Stomach (tissue), 9 donors: Measurements from ENCODE around the gene BAIAP3. TPM values are rescaled to one million over a fixed set of nuclear protein-coding genes. Genes with fewer than 3 reads are reported as not detected.

Experiments
- DNase-seq, 2 donors: peaks; one replicate each; pipeline versions ENCODE4 v3.0.0 to v3.0.0-alpha.2; 2013 to 2019
- H3K27ac ChIP-seq, 5 donors: fragments of 200-600 bp in 4 of 5; sonication (generic) in 4 of 5; one replicate each; pipeline ENCODE4 v1.5.1; 2013 to 2019; ENCODE audit warnings: mild to moderate bottlenecking in 1 of 5, moderate library complexity in 1 of 5
- H3K27me3 ChIP-seq, 3 donors: fragments of 200-600 bp; sonication (generic); one replicate each; pipeline ENCODE4 v1.5.1; 2017 to 2019; ENCODE audit warnings: mixed run types in 1 of 3
- H3K36me3 ChIP-seq, 4 donors: fragments of 200-600 bp; sonication (generic); 1 replicate in 3 of 4; 2 replicates in 1 of 4; pipeline ENCODE4 v1.5.1; 2016 to 2019
- H3K4me1 ChIP-seq, 4 donors: fragments of 200-600 bp; sonication (generic); one replicate each; pipeline ENCODE4 v1.5.1; 2016 to 2019
- H3K4me3 ChIP-seq, 4 donors: fragments of 200-600 bp; sonication (generic) in 3 of 4; one replicate each; pipeline ENCODE4 v1.5.1; 2016 to 2019; ENCODE audit warnings: mild to moderate bottlenecking in 1 of 4
- H3K9me3 ChIP-seq, 4 donors: fragments of 200-600 bp; sonication (generic); one replicate each; pipeline ENCODE4 v1.5.1; 2016 to 2019
- EP300 ChIP-seq: sonication (generic); formaldehyde crosslinking; IDR thresholded peaks from one replicate; pipeline ENCODE4 v1.6.1; 2017; ENCODE audit warnings: antibody characterized with exemption
- POLR2A ChIP-seq, 4 donors: fragments of 450-650 bp; IDR thresholded peaks; one replicate each; pipeline ENCODE4 v1.6.1; 2016; ENCODE audit warnings: antibody characterized with exemption in 4 of 4, control low read depth in 2 of 4, mild to moderate bottlenecking in 1 of 4, moderate library complexity in 1 of 4
- POLR2AphosphoS5 ChIP-seq, 3 donors: sonication (generic); formaldehyde crosslinking; IDR thresholded peaks; one replicate each; pipeline ENCODE4 v1.6.1; 2016; ENCODE audit warnings: antibody characterized with exemption in 3 of 3
- whole genome bisulfite sequencing, 5 donors: extraction: QIAGEN DNeasy Blood & Tissue Kit in 3 of 5; methylation state at CpG; one replicate each; pipeline versions ENCODE4 v1.1.5 to v1.1.7; 2013 to 2018; 5-methylcytosine and 5-hydroxymethylcytosine counted together
- intact Hi-C: fragments of 100-400 bp; cut with DNase I; formaldehyde crosslinking; loops from one replicate; pipeline ENCODE4 v1.15.1; 2023; ENCODE audit warnings: low total_unique reads
- polyA plus RNA-seq, 3 donors: library from polyadenylated mRNA; stranded (reverse); fragments of 200-250 nt; gene quantifications; one replicate each; pipeline ENCODE4 v1.2.3, GENCODE V29; 2013
- total RNA-seq, 5 donors: library from RNA; depleted of rRNA; stranded (reverse); fragments of >200 nt; gene quantifications; one replicate each; pipeline versions ENCODE4 v1.1.0 to v1.2.3, GENCODE V29; 2014 to 2016
- TF ChIP-seq, protein P1 (sequence below), 7 experiments: fragments of 450-650 bp in 4 of 7; fragments of 200-600 bp in 3 of 7; sonication (generic) in 3 of 7; IDR thresholded peaks; one replicate each; pipeline ENCODE4 v1.5.1; 2016 to 2019; ENCODE audit warnings: antibody characterized with exemption in 7 of 7, control low read depth in 2 of 7, mild to moderate bottlenecking in 1 of 7
- donor health status: healthy with polysubstance abuse.
- donor health status: Bipolar disorder and iron deficiency.
- donor health status: healthy.

BAIAP3 gene
- total and polyA plus RNA-seq, 8 donors: 1.5 to 94.7 (median 4.2) TPM

DNA sequence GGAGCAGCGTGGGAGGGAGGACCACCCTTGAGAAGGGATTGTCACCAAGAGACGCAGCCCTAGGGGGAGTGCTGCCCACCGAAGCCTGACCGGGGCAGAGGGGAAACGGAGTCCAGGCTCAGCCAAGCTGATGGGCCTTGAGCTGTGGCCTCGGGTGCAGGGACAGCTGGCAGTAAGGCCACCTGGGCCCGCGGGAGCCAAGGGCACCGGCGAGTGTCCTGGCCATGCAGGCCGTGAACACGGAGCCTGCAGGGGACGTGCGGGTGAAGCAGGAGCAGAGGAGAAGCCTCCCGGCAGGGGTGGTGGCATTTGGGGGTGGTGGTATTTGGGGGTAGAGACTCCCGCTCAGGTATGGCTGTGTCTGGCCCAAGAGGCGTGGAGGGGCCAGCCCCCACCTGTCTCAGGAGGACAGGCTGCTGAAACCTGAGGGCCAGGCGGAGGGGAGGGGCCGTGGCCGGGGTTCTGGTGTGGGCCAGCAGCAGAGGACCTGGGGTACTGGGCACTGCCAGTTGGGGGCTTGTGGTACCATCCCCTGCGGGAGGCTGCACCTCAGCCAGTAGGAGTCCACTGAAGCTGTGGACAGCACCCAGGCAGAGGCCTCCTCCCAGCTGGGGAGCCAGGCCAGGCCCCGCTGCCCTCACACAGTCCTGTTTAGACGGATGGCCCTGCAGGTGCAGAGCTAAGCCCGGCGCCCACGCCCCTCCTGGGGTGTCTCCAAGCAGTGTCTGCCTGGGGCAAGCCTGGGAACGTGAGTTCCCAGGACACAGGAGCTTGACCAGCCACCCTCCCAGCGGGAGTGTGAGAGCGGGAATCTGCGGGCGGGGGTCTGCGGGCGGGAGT, 22.8 kb downstream of the BAIAP3 start:
- no peak overlapping the region for H3K4me3 ChIP-seq
- peaks cover 9 to 36% (median 34%) of the 10 kb centered on the region in 4 donors for H3K36me3 ChIP-seq
- peaks cover 7 to 62% (median 44%) of the 10 kb centered on the region in 4 donors for H3K4me1 ChIP-seq
- intact Hi-C loops: no loop called here
- H3K27me3 ChIP-seq: no peaks in the 10 kb centered on the region
- H3K9me3 ChIP-seq: no peaks in the 10 kb centered on the region
- DNase-seq: no peak
- TF ChIP-seq POLR2AphosphoS5 (IDR thresholded peaks at IDR 0.05) (no peak), EP300 (no peak), POLR2A (IDR thresholded peaks at IDR 0.05) (no peak)
- TF ChIP-seq, protein P1, sequence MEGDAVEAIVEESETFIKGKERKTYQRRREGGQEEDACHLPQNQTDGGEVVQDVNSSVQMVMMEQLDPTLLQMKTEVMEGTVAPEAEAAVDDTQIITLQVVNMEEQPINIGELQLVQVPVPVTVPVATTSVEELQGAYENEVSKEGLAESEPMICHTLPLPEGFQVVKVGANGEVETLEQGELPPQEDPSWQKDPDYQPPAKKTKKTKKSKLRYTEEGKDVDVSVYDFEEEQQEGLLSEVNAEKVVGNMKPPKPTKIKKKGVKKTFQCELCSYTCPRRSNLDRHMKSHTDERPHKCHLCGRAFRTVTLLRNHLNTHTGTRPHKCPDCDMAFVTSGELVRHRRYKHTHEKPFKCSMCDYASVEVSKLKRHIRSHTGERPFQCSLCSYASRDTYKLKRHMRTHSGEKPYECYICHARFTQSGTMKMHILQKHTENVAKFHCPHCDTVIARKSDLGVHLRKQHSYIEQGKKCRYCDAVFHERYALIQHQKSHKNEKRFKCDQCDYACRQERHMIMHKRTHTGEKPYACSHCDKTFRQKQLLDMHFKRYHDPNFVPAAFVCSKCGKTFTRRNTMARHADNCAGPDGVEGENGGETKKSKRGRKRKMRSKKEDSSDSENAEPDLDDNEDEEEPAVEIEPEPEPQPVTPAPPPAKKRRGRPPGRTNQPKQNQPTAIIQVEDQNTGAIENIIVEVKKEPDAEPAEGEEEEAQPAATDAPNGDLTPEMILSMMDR (IDR thresholded peaks at IDR 0.05): no peak
- H3K27ac ChIP-seq: no peak overlapping the region
- 68 to 84% (median 73%) methylated on average over 23 to 33 of the region's 33 CpGs for WGBS, 5 donors

DNA sequence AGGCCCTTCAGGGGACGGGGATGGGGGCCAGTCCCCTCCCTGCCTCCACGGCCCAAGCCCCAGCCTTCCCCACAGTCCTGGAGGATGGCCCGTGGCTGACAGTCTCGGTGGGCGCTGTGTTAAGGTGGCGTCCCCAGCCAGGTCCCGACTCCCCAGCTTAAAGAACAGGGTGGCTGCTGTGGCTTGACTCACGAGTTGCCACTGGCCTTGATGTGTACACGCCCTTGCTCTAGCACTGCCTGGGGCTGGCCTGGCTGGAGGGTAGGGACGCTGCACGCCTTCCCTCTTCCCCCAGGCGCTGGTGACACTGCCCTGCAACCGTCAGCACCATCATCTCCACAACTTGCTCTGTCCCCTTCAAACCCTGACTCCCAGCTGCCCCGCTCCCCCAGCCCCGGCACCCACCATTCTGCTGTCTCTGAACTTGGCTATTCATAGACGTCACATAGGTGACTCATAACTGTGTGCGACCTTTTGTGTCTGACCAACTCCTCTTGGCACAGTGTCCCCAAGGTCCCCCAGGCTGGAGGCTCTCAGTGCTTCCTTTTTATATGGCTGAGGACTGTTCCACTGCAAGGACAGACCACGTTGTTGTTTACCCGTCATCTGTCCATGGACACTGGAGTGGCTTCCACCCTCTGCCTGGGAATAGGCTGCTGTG, 24.6 kb downstream of the BAIAP3 start:
- no peak overlapping the region for H3K27ac ChIP-seq
- H3K27me3 ChIP-seq: no peaks in the 10 kb centered on the region
- peaks cover 24 to 53% (median 51%) of the 10 kb centered on the region in 4 donors for H3K36me3 ChIP-seq
- no peak overlapping the region for H3K4me3 ChIP-seq
- intact Hi-C loops: no loop called here
- peaks cover 0 to 51% (median 31%) of the 10 kb centered on the region in 4 donors for H3K4me1 ChIP-seq
- no peak for DNase-seq
- no peaks in the 10 kb centered on the region for H3K9me3 ChIP-seq
- 72 to 81% (median 78%) methylated on average over 10 to 19 of the region's 19 CpGs for WGBS, 5 donors
- TF ChIP-seq POLR2A (IDR thresholded peaks at IDR 0.05) (no peak), EP300 (no peak), POLR2AphosphoS5 (IDR thresholded peaks at IDR 0.05) (no peak)
- TF ChIP-seq, protein P1 (IDR thresholded peaks at IDR 0.05): no peak

DNA sequence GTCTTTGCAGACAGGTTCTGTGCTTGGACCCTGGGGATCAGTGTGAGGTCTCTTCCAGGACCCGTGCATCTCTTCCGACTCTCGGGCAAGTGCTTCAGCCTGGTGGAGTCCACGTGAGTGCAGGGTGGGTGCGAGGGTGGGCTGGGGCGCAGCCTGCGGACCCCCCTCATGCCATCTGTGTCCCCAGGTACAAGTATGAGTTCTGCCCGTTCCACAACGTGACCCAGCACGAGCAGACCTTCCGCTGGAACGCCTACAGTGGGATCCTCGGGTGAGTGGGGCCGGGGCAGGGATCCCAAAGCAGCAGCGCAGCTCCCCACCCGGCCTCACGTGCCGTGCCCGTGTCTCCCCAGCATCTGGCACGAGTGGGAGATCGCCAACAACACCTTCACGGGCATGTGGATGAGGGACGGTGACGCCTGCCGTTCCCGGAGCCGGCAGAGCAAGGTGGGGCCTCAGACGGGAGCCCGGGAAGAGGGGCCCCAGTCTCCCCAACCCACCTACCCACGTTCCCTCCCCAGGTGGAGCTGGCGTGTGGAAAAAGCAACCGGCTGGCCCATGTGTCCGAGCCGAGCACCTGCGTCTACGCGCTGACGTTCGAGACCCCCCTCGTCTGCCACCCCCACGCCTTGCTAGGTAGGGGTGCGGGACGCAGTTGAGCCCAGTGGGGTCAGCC, 28.4 kb downstream of the BAIAP3 start:
- Histone ChIP-seq H3K36me3 (peaks cover 53 to 91% (median 89%) of the 10 kb centered on the region in 4 donors), H3K4me3 (no peak overlapping the region), H3K27me3 (no peaks in the 10 kb centered on the region), H3K9me3 (no peaks in the 10 kb centered on the region), H3K27ac (no peak overlapping the region), H3K4me1 (peaks cover 0 to 13% (median 4%) of the 10 kb centered on the region in 4 donors)
- 91 to 97% (median 93%) methylated on average over 38 to 43 of the region's 43 CpGs for WGBS, 5 donors
- intact Hi-C loops: no loop called here
- DNase-seq: no peak
- TF ChIP-seq POLR2A (IDR thresholded peaks at IDR 0.05) (no peak), POLR2AphosphoS5 (IDR thresholded peaks at IDR 0.05) (no peak), EP300 (no peak)
- TF ChIP-seq, protein P1 (IDR thresholded peaks at IDR 0.05): no peak

DNA sequence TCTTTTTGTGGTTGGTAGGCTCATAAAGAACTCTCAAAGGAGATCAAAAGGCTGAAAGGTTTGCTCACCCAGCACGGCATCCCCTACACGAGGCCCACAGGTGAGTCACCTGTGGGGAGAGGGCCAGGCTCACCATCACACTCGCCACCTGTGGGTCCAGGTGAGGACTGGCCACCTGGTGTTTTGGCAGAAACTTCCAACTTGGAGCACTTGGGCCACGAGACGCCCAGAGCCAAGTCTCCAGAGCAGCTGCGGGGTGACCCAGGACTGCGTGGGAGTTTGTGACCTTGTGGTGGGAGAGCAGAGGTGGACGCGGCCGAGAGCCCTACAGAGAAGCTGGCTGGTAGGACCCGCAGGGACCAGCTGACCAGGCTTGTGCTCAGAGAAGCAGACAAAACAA, 29.4 kb downstream of the BAIAP3 start:
- 76 to 87% (median 82%) methylated on average over 9 to 11 of the region's 11 CpGs for WGBS, 5 donors
- no peak overlapping the region for H3K4me3 ChIP-seq
- TF ChIP-seq EP300: no peak
- no peak for TF ChIP-seq POLR2A (IDR thresholded peaks at IDR 0.05)
- no peak for TF ChIP-seq POLR2AphosphoS5 (IDR thresholded peaks at IDR 0.05)
- H3K27ac ChIP-seq: no peak overlapping the region
- no peaks in the 10 kb centered on the region for H3K9me3 ChIP-seq
- intact Hi-C loops: no loop called here
- peaks cover 0 to 8% (median 3%) of the 10 kb centered on the region in 4 donors for H3K4me1 ChIP-seq
- no peaks in the 10 kb centered on the region for H3K27me3 ChIP-seq
- H3K36me3 ChIP-seq: peaks cover 57 to 99% (median 97%) of the 10 kb centered on the region in 4 donors
- DNase-seq: no peak
